Fibroblast of peridontal ligament (primary cell): Measurements from ENCODE around the gene RAD54L2.
A peak's percentile ranks its signal among the peaks of the same experiment; 100 is the strongest.
"Not testable (repeated sequence)": the region's sequence is repeated elsewhere in the genome, so short reads cannot be mapped to it uniquely, and the experiment has no call there.

ENCODE experiments used
- DNase-seq: peaks from one replicate; pipeline ENCODE4 v3.0.0-alpha.2; 2010; ENCODE audit errors: extremely low read depth

RAD54L2 gene

DNA sequence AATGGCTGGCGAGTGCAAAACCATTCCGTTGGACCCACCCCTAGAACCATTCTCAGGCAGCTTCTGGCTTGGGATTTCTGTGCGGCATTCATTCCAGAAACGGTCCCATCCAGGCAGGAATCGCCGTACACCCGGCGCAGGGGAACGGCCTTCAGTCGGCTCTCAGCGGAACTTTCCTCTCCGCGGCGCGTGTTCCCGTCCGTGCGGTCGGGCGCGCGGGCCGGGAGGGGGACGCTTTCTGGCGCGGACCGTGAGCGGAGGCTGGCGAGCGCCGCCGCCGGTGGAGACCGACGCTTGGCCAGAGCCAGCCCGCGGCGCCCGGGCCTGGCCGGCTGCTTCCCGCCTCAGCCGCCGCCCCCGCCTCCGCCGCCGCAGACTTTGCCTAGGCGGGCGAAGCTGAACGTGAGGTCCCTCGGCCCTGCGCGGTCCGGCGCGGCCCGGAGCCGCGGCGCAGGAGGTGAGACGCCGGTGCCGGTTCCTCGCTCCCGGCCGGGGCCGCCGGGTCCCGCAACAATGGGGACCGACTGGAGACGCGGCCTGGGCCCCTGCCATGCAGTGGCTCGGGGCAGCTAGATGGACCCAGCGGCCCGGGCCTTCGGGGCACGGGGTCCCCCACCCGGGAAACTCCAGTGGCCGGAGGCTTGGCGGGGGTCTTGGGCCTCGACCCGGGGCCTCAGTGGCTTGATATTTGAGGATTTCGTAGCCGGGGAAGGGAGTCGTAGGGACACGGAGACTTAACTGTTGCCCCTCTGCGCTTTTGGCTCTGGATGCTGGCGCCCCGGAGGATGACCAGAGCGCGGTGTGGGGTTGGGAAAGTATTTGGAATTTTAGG lies at the start of gene RAD54L2:
Gene RAD54L2 (plus strand): TSS at position 261 of the 832 bp plus-strand sequence. CDS start 51,702 bp downstream, outside the sequence.
- DNase-seq = peak; percentile 76

- peak; percentile 84 for DNase-seq
These were observed 39.4 kb upstream of the RAD54L2 start for GRCh38 chr3:51498876-51499738.

DNA sequence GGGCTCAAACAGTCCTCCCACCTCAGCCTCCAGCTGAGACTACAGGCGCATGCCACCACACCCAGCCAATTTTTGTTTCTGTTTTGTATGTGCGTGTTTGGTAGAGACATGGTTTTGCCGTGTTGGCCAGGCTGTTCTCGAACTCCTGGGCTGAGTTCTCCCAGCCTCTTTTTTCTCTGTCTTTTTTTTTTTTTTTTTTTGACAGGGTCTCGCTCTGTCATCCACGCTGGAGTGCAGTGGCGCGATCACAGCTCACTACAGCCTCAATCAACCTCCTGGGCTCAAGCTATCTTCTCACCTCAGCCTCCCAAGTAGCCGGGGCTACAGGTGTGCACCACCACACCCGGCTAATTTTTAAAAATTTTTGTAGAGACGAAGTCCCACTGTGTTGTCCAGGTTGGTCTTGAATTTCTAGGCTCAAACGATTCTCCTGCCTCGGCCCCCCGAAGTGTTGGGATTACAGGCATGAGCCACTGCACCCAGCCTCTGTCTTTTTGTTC lies 37.8 kb upstream of the RAD54L2 start:
- DNase-seq = no peak

DNA sequence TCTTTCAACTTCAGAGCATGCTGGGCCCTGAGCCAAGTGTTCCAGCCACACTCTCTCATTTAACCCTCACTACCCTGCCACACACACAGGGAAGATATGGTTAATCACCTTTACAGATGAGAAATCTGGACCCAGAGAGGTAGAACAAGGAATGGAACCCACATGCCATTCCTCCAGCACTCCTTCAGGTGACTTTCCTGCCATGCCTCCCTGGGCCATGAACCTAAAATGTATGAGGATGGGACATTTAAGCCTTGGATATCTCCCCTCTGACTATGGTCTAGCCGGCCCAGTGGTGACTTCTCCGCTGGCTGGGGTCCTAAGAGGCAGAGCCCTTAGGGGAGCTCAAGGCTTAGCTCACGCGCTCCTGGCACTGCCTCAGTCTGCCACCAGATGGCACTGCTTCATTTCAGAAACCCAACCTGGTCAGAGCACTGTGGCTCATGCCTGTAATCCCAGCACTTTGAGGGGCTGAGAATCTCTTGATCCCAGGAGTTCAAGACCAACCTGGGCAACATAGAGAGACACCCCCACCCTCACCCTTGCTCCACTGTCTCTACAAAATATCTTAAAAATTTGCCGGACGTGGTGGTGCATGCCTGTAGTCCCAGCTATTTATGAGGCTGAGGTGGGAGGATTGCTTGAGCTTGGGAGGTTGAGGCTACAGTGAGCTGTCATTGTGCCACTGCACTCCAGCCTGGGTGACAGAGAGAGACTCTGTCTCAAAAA lies 36.5 kb upstream of the RAD54L2 start:
- DNase-seq = peak; percentile 81

DNA sequence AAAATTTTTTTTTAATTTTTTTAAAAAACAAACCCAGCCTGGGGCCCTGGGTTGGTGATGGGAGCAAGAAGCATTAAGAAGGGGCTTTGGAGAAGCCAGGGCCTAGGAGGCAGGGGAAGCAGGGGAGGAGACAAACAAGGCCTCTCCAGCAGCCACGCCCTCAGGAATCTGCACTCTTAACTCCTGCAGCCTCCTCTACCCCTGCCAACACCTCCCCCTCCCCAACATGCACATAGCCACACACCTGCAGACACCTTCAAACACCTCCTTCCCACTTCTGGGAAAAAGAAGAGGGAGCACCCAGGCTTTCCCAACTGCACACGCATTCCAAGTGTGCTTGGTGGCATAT lies 36.0 kb upstream of the RAD54L2 start:
- no peak for DNase-seq

DNA sequence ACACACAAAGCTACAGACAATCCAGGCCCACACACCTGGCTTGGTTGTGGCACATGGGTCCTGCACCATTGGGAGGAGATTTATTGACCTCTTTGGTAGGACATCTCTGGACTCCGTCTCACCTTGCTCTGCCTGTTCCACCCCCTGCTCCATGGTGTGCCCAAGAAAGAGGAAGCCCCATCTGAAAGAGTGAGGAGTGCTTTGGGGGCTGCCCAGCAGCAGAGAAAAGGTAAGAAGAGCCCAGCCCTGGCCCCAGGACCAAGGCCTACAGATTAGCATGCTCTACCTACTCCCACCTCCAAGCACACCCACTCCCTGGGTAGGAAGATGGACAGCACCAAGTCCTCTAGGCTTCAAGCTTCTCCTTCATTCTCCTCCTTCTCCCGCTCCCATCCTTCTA lies 35.5 kb upstream of the RAD54L2 start:
- no peak for DNase-seq

DNA sequence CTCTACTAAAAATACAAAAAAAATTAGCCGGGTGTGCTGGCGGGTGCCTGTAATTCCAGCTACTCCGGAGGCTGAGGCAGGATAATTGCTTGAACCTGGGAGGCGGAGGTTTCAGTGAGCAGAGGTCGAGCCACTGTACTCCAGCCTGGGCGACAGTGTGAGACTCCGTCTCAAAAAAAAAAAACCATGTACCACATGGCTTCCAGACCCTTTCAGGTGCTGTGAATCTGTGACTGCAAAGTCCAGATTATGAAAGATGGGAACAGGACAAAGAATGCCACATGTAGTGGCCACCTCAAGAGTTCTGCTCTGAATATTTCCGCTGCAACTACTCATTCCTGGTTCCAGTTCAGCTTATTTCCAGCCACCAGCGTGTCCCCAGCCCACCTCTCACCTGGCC lies 30.3 kb upstream of the RAD54L2 start:
- no peak for DNase-seq

- DNase-seq = no peak
These were observed 27.5 kb upstream of the RAD54L2 start for GRCh38 chr3:51510996-51511395.

- no peak for DNase-seq
These were observed 24.3 kb upstream of the RAD54L2 start for GRCh38 chr3:51514210-51514609.

- no peak for DNase-seq
These were observed 18.7 kb upstream of the RAD54L2 start for GRCh38 chr3:51519848-51520247.

GRCh38 chr3:51520906-51521730 lies 17.4 kb upstream of the RAD54L2 start:
- DNase-seq = not testable (repeated sequence)

GRCh38 chr3:51522273-51522962 lies 16.1 kb upstream of the RAD54L2 start:
- no peak for DNase-seq

DNA sequence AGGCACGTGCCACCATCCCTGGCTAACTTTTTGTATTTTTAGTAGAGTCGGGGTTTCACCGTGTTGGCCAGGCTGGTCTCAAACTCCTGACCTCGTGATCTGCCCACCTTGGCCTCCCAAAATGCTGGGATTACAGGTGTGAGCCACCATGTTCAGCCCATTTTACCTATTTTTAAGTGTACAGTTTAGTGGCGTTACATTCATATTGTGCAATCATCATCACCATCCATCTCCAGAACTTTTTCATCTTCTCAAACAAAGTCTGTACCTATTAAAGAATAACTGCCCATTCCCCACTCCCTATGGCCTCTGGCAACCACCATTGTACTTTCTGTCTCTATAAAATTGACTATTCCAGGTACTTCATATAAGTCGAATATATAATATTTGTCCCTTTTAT lies 13.6 kb upstream of the RAD54L2 start:
- DNase-seq = not testable (repeated sequence)

DNA sequence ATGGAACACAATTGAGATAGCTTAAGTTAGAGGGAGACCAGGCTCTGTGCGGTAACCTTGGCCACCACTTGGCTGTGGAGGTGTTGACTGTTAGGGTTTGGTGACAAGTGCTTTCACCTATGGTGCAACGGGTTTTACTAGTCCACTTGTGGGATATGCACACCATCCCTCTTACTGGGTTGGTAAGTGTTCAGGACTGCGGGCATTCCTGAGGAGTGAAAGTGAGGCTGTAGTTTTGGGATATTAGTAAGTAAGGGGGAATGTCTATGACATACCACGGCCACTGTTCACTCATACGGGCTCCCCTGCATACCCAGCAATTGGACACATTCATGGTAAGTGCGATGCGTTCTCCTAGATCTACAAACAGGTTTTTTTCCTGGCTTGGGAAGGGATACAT lies 8.0 kb upstream of the RAD54L2 start:
- DNase-seq = no peak

GRCh38 chr3:51535146-51536019 lies 3.1 kb upstream of the RAD54L2 start:
- DNase-seq = no peak

DNA sequence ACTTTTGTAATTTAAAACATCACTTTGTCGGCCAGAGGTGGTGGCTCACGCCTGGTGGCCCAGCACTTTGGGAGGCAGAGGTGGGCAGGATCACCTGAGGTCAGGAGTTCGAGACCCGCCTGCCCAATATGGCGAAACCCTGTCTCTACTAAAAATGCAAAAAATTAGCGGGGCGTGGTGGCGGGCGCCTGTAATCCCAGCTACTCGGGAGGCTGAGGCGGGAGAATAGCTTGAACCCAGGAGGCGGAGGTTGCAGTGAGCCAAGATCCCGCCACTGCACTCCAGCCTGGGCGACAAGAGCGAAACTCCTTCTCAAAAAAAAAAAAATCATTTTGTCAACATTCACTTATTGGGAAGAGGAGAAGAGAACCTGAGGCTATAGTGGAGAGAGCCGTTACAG lies 888 bp upstream of the RAD54L2 start:
- DNase-seq = not testable (repeated sequence)

DNA sequence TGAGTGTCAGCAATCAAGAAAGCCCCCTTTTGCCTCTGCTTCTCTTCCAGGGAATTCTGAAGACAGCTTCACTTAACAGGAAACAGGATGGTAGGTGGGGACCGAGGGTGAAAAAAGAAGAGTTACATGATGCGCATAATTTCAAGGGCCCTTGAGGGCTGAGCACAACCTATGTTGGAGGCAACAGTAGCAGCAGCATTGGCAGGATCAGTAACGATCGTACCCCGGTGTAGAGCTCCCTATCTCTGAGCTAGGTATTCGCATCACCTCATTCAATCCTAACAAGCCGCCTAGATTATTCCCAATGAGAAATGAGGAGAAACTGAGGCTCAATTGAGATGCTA lies 432 bp upstream of the RAD54L2 start:
- DNase-seq = peak; percentile 23

DNA sequence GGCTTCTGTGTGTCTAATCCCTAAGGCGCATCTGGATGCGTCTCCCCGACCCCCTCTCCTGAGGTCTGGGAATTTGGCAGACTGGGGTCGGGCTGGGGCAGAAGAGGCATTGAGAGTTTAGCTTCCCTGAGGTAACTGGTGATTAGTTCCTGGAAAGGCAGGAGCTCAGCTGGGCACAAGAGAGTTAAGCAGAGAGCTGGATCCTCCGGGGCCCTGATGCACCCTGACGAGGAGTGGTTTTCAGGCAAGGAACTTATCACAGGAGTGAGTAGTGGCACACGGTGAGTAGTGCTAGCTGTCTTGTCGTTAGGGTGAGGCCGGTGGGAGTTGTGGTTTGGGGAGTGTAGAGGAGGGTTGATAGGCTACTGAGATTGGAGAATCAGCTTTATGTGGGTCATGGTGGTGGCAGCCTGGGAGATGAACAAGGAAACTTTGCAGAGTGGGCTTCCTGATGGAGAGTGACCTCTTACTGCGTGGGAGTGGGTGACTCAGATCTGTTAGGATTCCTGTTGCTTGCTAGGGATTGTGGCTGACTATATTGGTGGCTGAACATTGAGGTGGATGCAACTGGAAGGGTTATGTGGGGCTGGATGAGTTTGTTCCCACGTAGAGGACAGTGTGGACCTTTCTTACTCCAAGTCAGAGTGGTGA lies 897 bp downstream of the RAD54L2 start:
- DNase-seq = peak; percentile 47

DNA sequence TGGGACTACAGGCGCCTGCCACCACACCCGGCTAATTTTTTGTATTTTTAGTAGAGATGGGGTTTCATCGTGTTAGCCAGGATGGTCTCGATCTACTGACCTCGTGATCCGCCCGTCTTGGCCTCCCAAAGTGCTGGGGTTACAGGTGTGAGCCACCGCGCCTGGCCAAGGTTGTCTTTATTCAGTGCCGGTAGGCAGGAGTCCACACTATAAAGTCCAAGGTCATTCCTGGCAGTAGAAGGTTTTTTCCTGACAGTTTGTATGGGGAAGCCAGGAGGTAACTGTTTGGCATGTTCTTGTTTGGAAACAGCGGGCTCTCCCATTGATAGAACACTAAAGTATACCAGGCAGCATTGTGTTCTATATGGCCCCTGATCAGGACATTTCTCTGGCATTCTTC lies 4.1 kb downstream of the RAD54L2 start:
- not testable (repeated sequence) for DNase-seq
